ENCODE measurements around the gene NT5E. TPM values are rescaled to one million over a fixed set of nuclear protein-coding genes. Genes with fewer than 3 reads are reported as not detected.

Gene NT5E
- total RNA-seq, 2 experiments from 2014 or later, result 2.7 to 3.3 TPM

DNA sequence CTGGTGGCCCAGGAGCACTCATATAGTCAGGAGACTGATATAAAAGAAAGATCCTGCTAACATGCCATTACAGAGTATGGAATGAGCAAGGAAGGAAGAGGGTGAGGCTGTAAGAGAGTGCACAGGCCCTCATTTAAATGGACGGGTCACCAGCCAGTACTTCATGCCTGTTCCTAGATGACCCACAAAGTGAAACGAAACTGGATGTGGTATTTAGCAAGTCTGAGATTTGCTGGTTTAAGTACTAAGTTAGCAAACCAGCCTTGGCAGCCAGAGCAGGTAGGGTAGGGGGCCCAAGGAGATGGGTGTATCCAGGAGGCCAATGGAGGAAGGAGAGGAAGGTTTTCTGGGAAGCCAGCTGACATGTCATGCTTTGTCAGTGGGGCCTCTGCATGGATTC, 15.9 kb downstream of the NT5E start:
- ChIA-PET POLR2A (interaction anchor here (5.4 kb wide), 1 partner anchor 15 kb away, joined by 37 read pairs; the partner anchor contains the start of gene NT5E), CTCF (no interaction called here)
- TF ChIP-seq, protein P1, sequence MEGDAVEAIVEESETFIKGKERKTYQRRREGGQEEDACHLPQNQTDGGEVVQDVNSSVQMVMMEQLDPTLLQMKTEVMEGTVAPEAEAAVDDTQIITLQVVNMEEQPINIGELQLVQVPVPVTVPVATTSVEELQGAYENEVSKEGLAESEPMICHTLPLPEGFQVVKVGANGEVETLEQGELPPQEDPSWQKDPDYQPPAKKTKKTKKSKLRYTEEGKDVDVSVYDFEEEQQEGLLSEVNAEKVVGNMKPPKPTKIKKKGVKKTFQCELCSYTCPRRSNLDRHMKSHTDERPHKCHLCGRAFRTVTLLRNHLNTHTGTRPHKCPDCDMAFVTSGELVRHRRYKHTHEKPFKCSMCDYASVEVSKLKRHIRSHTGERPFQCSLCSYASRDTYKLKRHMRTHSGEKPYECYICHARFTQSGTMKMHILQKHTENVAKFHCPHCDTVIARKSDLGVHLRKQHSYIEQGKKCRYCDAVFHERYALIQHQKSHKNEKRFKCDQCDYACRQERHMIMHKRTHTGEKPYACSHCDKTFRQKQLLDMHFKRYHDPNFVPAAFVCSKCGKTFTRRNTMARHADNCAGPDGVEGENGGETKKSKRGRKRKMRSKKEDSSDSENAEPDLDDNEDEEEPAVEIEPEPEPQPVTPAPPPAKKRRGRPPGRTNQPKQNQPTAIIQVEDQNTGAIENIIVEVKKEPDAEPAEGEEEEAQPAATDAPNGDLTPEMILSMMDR (IDR thresholded peaks at IDR 0.05), result no peak
- no peaks in the 10 kb centered on the region for H3K27me3 Mint-ChIP-seq
- H3K4me1 Mint-ChIP-seq (ENCODE audit: low read depth), result peaks cover 36% of the 10 kb centered on the region
- H3K9me3 Mint-ChIP-seq, result no peaks in the 10 kb centered on the region
- Histone ChIP-seq H3K4me1 (ENCODE audit: insufficient read depth, low read length) (peaks cover 37% of the 10 kb centered on the region), H3K36me3 (ENCODE audit: insufficient read depth, low read length) (no peaks in the 10 kb centered on the region), H3K27me3 (ENCODE audit: control insufficient read depth in 1 of 2, insufficient read depth in 2 of 2, low read length in 2 of 2) (no peaks in the 10 kb centered on the region), H3K27ac (ENCODE audit: low read depth in 1 of 2, low read length in 2 of 2) (no peak overlapping the region), H3K4me3 (ENCODE audit: low read length) (no peak overlapping the region), H3K9me3 (ENCODE audit: control insufficient read depth in 1 of 2, insufficient read depth in 1 of 2, low read length in 2 of 2) (no peaks in the 10 kb centered on the region)
- DNase-seq, result no peak
- no peaks in the 10 kb centered on the region for H3K36me3 Mint-ChIP-seq (ENCODE audit: low read depth)
- ATAC-seq (ENCODE audit: poor library complexity), result no peak
- H3K27ac Mint-ChIP-seq, result peak overlapping the region; percentile 22
- intact Hi-C loops (cut with DNase I, micrococcal nuclease), result no loop called here
- no peak overlapping the region for H3K4me3 Mint-ChIP-seq

DNA sequence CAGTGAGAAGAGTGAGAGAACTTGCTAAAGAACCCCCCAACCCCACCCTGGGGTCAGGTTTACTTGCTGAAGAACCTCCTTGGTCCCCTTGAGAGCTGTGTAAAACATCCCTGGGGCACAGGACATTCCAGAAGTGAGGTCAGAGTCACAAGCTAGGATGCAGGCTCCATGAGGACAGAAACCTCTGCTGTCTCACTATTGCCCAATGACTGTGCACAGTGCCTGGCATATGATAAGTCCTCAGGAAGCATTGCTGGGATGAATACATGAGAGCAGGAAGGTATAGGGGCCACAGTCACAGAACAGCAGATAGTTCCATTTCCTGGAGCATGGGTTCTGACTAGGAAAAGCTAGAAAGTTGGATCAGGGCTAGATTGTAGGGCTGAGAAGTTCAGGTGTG, 18.4 kb downstream of the NT5E start:
- ATAC-seq (ENCODE audit: poor library complexity) (no peak), DNase-seq (no peak)
- POLR2A ChIA-PET, result no interaction called here
- Histone ChIP-seq H3K27me3 (ENCODE audit: control insufficient read depth in 1 of 2, insufficient read depth in 2 of 2, low read length in 2 of 2) (no peaks in the 10 kb centered on the region), H3K4me3 (ENCODE audit: low read length) (no peak overlapping the region), H3K36me3 (ENCODE audit: insufficient read depth, low read length) (no peaks in the 10 kb centered on the region), H3K9me3 (ENCODE audit: control insufficient read depth in 1 of 2, insufficient read depth in 1 of 2, low read length in 2 of 2) (no peaks in the 10 kb centered on the region), H3K27ac (ENCODE audit: low read depth in 1 of 2, low read length in 2 of 2) (no peak overlapping the region), H3K4me1 (ENCODE audit: insufficient read depth, low read length) (peaks cover 18% of the 10 kb centered on the region)
- intact Hi-C loops (cut with DNase I, micrococcal nuclease), result no loop called here
- no peaks in the 10 kb centered on the region for H3K27me3 Mint-ChIP-seq
- H3K4me3 Mint-ChIP-seq, result no peak overlapping the region
- TF ChIP-seq, protein P1 (IDR thresholded peaks at IDR 0.05), result no peak
- CTCF ChIA-PET, result no interaction called here
- no peaks in the 10 kb centered on the region for H3K36me3 Mint-ChIP-seq (ENCODE audit: low read depth)
- H3K4me1 Mint-ChIP-seq (ENCODE audit: low read depth), result peaks cover 20% of the 10 kb centered on the region
- no peaks in the 10 kb centered on the region for H3K9me3 Mint-ChIP-seq
- H3K27ac Mint-ChIP-seq, result no peak overlapping the region

- POLR2A ChIA-PET, result no interaction called here
These were observed 19.6 kb downstream of the NT5E start for GRCh38 chr6:85469276-85470022.

More at GRCh38 chr6:85469276-85470022, 19.6 kb downstream of the NT5E start:
- Mint-ChIP-seq H3K27me3 (no peaks in the 10 kb centered on the region), H3K4me3 (no peak overlapping the region), H3K27ac (no peak overlapping the region), H3K9me3 (no peaks in the 10 kb centered on the region), H3K36me3 (ENCODE audit: low read depth) (no peaks in the 10 kb centered on the region), H3K4me1 (ENCODE audit: low read depth) (peaks cover 15% of the 10 kb centered on the region)
- TF ChIP-seq, protein P1 (IDR thresholded peaks at IDR 0.05), result no peak
- Histone ChIP-seq H3K4me3 (ENCODE audit: low read length) (no peak overlapping the region), H3K27ac (ENCODE audit: low read depth in 1 of 2, low read length in 2 of 2) (no peak overlapping the region), H3K36me3 (ENCODE audit: insufficient read depth, low read length) (no peaks in the 10 kb centered on the region), H3K4me1 (ENCODE audit: insufficient read depth, low read length) (peaks cover 16% of the 10 kb centered on the region), H3K27me3 (ENCODE audit: control insufficient read depth in 1 of 2, insufficient read depth in 2 of 2, low read length in 2 of 2) (no peaks in the 10 kb centered on the region), H3K9me3 (ENCODE audit: control insufficient read depth in 1 of 2, insufficient read depth in 1 of 2, low read length in 2 of 2) (no peaks in the 10 kb centered on the region)
- DNase-seq, result no peak
- ATAC-seq (ENCODE audit: poor library complexity), result no peak
- intact Hi-C loops (cut with DNase I, micrococcal nuclease), result no loop called here
- CTCF ChIA-PET, result no interaction called here
